H1 (cell line): ENCODE measurements around the gene NRSN1. TPM values are rescaled to one million over a fixed set of nuclear protein-coding genes. Genes with fewer than 3 reads are reported as not detected.

Experiments
- CHD1 ChIP-seq: IDR thresholded peaks from 2 replicates; pipeline ENCODE4 v1.6.1; 2012; ENCODE audit warnings: low read depth, low read length, improper control_type of control experiment
- HDAC2 ChIP-seq, 2 experiments: fragments of 300-600 bp in 1 of 2; sonication (generic) in 1 of 2; IDR thresholded peaks; 2 replicates each; pipeline ENCODE4 v1.6.1; 2011 to 2012; ENCODE audit warnings: low read depth in 2 of 2, low read length in 2 of 2, mild to moderate bottlenecking in 2 of 2, moderate library complexity in 2 of 2, borderline replicate concordance in 1 of 2, inconsistent platforms in 1 of 2
- KDM4A ChIP-seq: IDR thresholded peaks from one replicate; pipeline ENCODE4 v1.7.1; 2012; ENCODE audit warnings: low read depth, mild to moderate bottlenecking, moderate library complexity, low read length, inconsistent platforms; ENCODE audit not compliant: severe bottlenecking
- RBBP5 ChIP-seq: IDR thresholded peaks from 2 replicates; pipeline ENCODE4 v1.7.1; 2012; ENCODE audit warnings: low read depth, mild to moderate bottlenecking, inconsistent platforms, low read length, moderate library complexity, borderline replicate concordance
- TAF1 ChIP-seq: IDR thresholded peaks from 2 replicates; pipeline ENCODE4 v1.6.1; 2011; ENCODE audit warnings: mild to moderate bottlenecking, low read depth, low read length
- polyA plus RNA-seq, 7 experiments: library from polyadenylated mRNA; depleted of rRNA in 3 of 7; stranded (reverse) in 5 of 7; unstranded in 2 of 7; fragments of >200 nt in 5 of 7; fragments of 200-250 nt in 2 of 7; gene quantifications; 1 replicate in 5 of 7; 2 replicates in 1 of 7; 4 replicates in 1 of 7; pipeline versions ENCODE4 v1.2.1 to v1.2.3, GENCODE V29; 2011 to 2013; ENCODE audit warnings: missing spikeins in 2 of 7, mixed read lengths in 2 of 7
- total RNA-seq: library from RNA; stranded (reverse); fragmentation: NEBNext Ultra II Directional; extraction: Animal tissue kit (Norgen Biotek cat#: 25700); gene quantifications from 2 replicates; pipeline ENCODE4 v1.2.1, GENCODE V29; 2021
- TF ChIP-seq, protein P1 (sequence below): IDR thresholded peaks from 2 replicates; pipeline ENCODE4 v1.6.1; 2012; ENCODE audit warnings: inconsistent platforms
- TF ChIP-seq, protein P2 (sequence below): IDR thresholded peaks from 2 replicates; pipeline ENCODE4 v1.6.1; 2012; ENCODE audit warnings: inconsistent platforms

The NRSN1 gene
- total and polyA plus RNA-seq, 2 of the 8 experiments (the other 6 are each of a cell fraction or from before 2014, with no cell fraction given): 0.15 to 0.78 TPM

DNA sequence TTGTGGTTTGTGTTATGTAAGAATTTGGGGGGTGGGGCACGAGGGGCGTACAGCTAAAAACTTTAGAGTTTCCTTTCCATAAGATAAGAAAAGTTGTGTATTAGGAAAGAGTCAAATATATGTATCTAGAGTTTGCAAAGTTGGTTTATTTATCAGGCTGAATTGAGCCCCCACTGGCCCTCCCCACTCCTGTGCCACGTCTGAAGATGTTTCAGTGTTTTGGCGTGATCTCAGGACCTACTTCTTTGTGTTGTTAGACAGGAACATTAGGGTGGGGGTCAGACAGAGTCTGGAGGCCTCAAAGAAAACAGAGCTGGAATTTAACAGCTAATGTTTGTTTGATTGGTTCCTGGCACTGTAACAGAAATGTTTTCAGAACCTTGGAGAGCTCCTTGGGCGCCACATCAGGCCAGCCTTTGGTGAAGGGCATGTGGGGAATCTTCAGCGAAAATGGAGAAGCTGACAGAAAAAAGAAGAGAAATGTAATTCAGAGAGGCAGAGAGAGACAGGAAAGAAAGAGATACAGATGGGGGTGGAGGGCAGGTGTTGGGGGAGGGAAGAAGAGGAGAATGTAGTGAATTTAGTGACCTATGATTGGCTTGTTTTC is 674 bp downstream of the NRSN1 start (continued):
- TF ChIP-seq KDM4A (peak; percentile 1), CHD1 (no peak), HDAC2 (IDR thresholded peaks at IDR 0.05; ENCODE audit: borderline replicate concordance in 1 of 2, low read depth in 2 of 2, low read length in 2 of 2) (0 out of 4 replicates have a peak, but pooled peaks of 1 of the 2 experiments have one; percentile 66), RBBP5 (no peak), TAF1 (no peak)
- TF ChIP-seq, protein P1, sequence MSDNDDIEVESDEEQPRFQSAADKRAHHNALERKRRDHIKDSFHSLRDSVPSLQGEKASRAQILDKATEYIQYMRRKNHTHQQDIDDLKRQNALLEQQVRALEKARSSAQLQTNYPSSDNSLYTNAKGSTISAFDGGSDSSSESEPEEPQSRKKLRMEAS: peak; percentile 42
- TF ChIP-seq, protein P2, sequence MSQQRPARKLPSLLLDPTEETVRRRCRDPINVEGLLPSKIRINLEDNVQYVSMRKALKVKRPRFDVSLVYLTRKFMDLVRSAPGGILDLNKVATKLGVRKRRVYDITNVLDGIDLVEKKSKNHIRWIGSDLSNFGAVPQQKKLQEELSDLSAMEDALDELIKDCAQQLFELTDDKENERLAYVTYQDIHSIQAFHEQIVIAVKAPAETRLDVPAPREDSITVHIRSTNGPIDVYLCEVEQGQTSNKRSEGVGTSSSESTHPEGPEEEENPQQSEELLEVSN: peak; percentile 39; the same call in 1 of the 2 replicates
